ENCODE data around the gene CAPN15.

- TF ChIP-seq CTCF (IDR thresholded peaks at IDR 0.05) = no peak
- TF ChIP-seq EP300 (IDR thresholded peaks at IDR 0.05) = no peak
- TF ChIP-seq POLR2A (IDR thresholded peaks at IDR 0.05) = no peak
Observed at GRCh38 chr16:560701-561412, 33.3 kb downstream of the CAPN15 start.

All from gastroesophageal sphincter (tissue), 3 donors.